Karpas-422 (cell line): ENCODE data around the gene MAP2K3. TPM values are rescaled to one million over a fixed set of nuclear protein-coding genes. Genes with fewer than 3 reads are reported as not detected.
"Not testable (repeated sequence)": the region's sequence is repeated elsewhere in the genome, so short reads cannot be mapped to it uniquely, and the experiment has no call there.

Source experiments
- DNase-seq: peaks from one replicate; pipeline ENCODE4 v3.0.0-alpha.2; 2015
- H2AFZ ChIP-seq: fragments of 200-600 bp; sonication (generic); 2 replicates; pipeline ENCODE4 v1.6.1; 2014; ENCODE audit warnings: antibody characterized with exemption, low read length, mixed read lengths
- H3K27ac ChIP-seq: fragments of 200-600 bp; sonication (generic); 2 replicates; pipeline ENCODE4 v1.5.1; 2014; ENCODE audit warnings: mild to moderate bottlenecking, low read length, moderate library complexity
- H3K27me3 ChIP-seq: fragments of 200-600 bp; sonication (generic); 2 replicates; pipeline ENCODE4 v1.6.1; 2014; ENCODE audit warnings: low read length, mixed read lengths
- H3K36me3 ChIP-seq: fragments of 200-600 bp; sonication (generic); 2 replicates; pipeline ENCODE4 v1.6.1; 2014; ENCODE audit warnings: low read length, mixed read lengths; ENCODE audit not compliant: insufficient read depth
- H3K4me1 ChIP-seq: fragments of 200-600 bp; sonication (generic); 2 replicates; pipeline ENCODE4 v1.6.1; 2014; ENCODE audit warnings: mild to moderate bottlenecking, low read length, mixed read lengths
- H3K4me2 ChIP-seq: fragments of 200-600 bp; sonication (generic); 2 replicates; pipeline ENCODE4 v1.6.1; 2014; ENCODE audit warnings: low read length, low read depth, mild to moderate bottlenecking; ENCODE audit not compliant: poor library complexity, severe bottlenecking
- H3K4me3 ChIP-seq: fragments of 200-600 bp; sonication (generic); 2 replicates; pipeline ENCODE4 v1.5.1; 2014; ENCODE audit warnings: mild to moderate bottlenecking, antibody characterized with exemption, low read length, mixed read lengths
- H3K79me2 ChIP-seq: fragments of 200-600 bp; sonication (generic); 2 replicates; pipeline ENCODE4 v1.6.1; 2014; ENCODE audit warnings: mild to moderate bottlenecking, low read length, mixed read lengths
- H3K9ac ChIP-seq: fragments of 200-600 bp; sonication (generic); 2 replicates; pipeline ENCODE4 v1.6.0; 2014; ENCODE audit warnings: low read length
- H3K9me2 ChIP-seq: fragments of 200-600 bp; sonication (generic), shearing (Covaris generic); replicated peaks from 2 replicates; pipeline ENCODE4 v1.6.0; 2014; ENCODE audit warnings: mild to moderate bottlenecking, low read length, moderate library complexity; ENCODE audit not compliant: insufficient read depth
- H3K9me3 ChIP-seq: fragments of 300-700, 200-600 bp; sonication (generic); 2 replicates; pipeline ENCODE4 v1.6.1; 2014; ENCODE audit warnings: low read length, mixed read lengths
- H4K20me1 ChIP-seq: fragments of 200-600 bp; sonication (generic); 2 replicates; pipeline ENCODE4 v1.6.1; 2014; ENCODE audit warnings: mild to moderate bottlenecking, antibody characterized with exemption, low read length, low read depth; ENCODE audit not compliant: insufficient read depth
- total RNA-seq: library from RNA; depleted of rRNA; stranded (reverse); fragments of >200 nt; shearing (Covaris generic); gene quantifications from 2 replicates; pipeline ENCODE4 v1.2.3, GENCODE V29; 2014; ENCODE audit warnings: low replicate concordance

Gene MAP2K3
- total RNA-seq, 1 experiment from 2014 or later: 49.4 TPM

DNA sequence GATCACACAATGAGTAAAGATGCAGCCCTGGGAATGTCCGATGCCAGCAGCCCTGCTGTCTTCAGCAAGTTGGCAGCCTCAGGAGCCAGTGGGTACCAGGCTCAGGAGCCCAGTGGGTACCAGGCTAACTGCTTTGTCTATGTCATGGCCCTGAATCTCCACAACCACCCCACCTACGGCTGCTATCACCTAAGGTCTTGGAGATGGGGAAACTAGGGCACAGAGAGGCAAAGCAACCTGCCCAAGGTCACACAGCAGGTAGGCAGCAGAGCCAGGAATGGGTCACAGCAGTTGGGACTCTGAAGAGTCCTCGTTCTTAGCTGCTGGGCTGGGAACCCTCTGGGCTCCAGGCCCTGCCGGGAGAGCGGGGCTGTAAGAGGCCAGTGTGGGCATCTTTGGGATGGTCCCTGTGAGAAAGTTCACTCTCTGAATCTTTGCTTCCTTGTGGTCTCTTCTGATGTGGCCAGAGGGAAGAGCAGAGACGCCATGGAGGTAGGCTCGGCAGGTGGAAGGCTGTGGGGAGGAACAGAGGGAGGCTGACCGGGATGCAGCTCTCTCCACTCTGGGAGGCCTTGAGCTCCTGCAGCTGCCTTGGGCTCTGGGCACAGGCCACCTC lies 57.5 kb downstream of the MAP2K3 start:
- H3K9me3 ChIP-seq, H3K27ac ChIP-seq, H3K36me3 ChIP-seq, H3K79me2 ChIP-seq, H3K9me2 ChIP-seq, H3K4me3 ChIP-seq, H3K4me2 ChIP-seq, H4K20me1 ChIP-seq, H3K9ac ChIP-seq, H3K27me3 ChIP-seq, H2AFZ ChIP-seq, DNase-seq: not testable (repeated sequence)
- peaks cover 43% of the 10 kb centered on the region for H3K4me1 ChIP-seq

DNA sequence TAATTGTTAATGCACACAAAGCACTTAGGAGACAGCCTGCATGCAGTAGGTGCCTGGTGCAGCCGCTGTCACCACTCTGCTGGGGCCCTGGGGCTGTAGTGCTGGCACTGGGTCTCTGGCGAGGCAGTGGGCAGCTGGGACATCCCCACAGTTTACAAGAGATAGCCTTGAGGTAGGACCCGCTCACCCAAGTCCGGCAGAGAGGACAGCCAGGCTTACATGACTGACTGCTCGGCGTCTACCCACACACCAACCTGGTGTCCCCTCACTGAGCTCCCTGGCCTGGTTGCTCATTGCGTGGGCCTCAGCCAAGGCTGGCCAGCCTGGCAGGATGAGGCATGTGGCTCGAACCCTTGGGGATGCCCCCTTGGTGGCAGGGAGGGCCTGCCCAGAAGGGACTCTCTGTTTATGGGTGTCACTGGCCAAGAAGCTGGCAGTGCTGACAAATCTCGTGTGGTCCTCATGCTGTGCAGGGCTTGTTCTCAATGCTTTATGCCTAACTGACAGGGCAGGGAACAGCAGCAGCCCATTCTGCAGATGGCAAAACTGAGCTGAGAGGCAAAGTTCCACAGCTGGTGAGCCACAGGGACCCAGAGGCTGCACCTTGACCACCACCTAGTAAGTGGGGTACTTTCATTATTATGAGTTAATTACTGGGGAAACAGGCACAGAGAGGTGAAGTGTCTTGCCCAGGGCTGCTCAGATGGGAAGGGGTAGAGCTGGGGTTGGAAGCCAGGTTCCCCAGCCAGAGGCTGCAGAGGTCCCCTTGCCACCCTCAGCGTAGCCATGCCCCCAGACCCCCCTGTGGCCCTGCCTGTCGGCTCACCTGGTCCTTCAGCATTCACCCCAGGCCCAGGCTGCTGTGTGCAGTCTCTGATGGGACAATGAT lies 58.8 kb downstream of the MAP2K3 start:
- not testable (repeated sequence) for H3K79me2 ChIP-seq, H3K4me2 ChIP-seq, H3K27ac ChIP-seq, H3K9me3 ChIP-seq, H3K36me3 ChIP-seq, H3K9me2 ChIP-seq, H3K27me3 ChIP-seq, H2AFZ ChIP-seq, DNase-seq, H4K20me1 ChIP-seq, H3K4me3 ChIP-seq
- peak overlapping the region; percentile 4; the same call in 1 of the 2 replicates for H3K9ac ChIP-seq
- H3K4me1 ChIP-seq: peaks cover 48% of the 10 kb centered on the region

DNA sequence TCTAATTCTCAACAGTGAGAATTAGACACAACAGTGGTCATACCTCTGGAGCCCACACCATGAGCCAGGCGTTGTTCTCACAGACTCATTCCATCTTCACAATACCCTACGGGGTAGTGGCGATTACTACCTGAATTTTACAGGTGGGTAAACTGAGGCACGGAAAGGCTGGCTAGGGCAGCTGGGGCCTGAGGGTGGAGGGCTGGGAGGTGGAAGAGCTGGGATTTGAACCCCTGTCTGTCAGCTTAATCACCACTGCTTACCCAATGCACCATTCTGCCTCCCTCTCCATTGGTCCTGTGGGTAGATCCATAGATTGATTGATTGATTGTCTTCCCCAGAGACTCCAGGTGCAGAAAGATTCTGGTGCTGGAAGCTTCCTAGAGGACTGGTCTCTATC lies 60.3 kb downstream of the MAP2K3 start:
- H3K9me2 ChIP-seq, H4K20me1 ChIP-seq, H3K79me2 ChIP-seq, DNase-seq, H3K9me3 ChIP-seq, H3K27me3 ChIP-seq, H3K36me3 ChIP-seq: not testable (repeated sequence)
- peaks cover 57% of the 10 kb centered on the region for H3K4me1 ChIP-seq
- peak overlapping the region; percentile 93 for H3K27ac ChIP-seq
- H3K9ac ChIP-seq: peak overlapping the region; percentile 74
- peak overlapping the region; percentile 71 for H3K4me2 ChIP-seq
- 0 out of 2 replicates have a peak overlapping the region, but pooled peaks have one; percentile 83 for H2AFZ ChIP-seq
- peak overlapping the region; percentile 52 for H3K4me3 ChIP-seq

DNA sequence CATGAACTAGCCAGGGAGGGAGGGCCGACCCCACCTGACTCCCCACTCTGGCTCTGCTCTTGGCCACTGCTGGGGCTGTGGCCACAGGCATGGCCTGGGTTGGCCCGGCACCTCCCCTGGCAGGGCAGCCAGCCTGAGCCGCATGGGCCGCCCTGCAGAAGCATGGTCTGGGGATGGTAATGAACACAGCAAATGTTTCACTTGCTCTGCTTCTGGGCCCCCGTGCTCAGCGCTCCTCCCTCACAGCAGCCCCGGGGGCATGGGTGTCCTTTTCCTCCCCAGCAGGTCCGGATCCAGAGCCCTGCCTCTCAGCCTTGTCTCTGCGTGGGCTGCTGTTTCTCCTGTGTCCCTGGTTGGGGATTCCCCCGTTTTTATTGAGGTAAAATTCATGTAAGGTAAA lies 60.7 kb downstream of the MAP2K3 start:
- Histone ChIP-seq H3K9me2 (no peaks in the 10 kb centered on the region), H4K20me1 (no peaks in the 10 kb centered on the region), H3K79me2 (no peaks in the 10 kb centered on the region), H3K27me3 (no peaks in the 10 kb centered on the region), H3K4me3 (peak overlapping the region; percentile 52), H3K4me1 (peaks cover 60% of the 10 kb centered on the region), H3K9me3 (no peaks in the 10 kb centered on the region), H3K27ac (peak overlapping the region; percentile 93), H3K9ac (peak overlapping the region; percentile 74), H3K4me2 (peak overlapping the region; percentile 71), H2AFZ (peak overlapping the region; percentile 83; the same call in 1 of the 2 replicates), H3K36me3 (no peaks in the 10 kb centered on the region)
- peak; percentile 80 for DNase-seq

DNA sequence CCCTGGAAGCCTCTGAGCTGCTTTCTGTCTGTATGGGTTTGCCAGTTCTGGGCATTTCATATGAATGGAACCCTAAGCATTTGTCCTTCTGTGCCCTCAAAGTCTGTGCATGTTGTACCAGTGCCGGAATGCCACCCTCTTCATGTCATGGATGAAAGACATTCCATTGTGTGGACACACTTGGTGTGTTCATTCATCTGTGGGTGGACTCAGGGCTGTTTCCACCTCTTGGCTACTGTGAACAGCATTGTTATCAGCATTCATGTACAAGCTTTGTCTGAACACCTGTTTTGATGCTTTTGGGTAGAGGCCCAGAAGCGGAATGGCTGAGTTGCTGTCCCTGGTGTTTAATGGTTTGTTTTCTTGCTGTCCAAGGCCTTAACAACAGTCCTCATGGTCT lies 61.6 kb downstream of the MAP2K3 start:
- H3K79me2 ChIP-seq, H3K36me3 ChIP-seq, H3K9me2 ChIP-seq, H3K9ac ChIP-seq, H2AFZ ChIP-seq, H4K20me1 ChIP-seq, H3K4me2 ChIP-seq, DNase-seq, H3K27me3 ChIP-seq, H3K27ac ChIP-seq, H3K9me3 ChIP-seq, H3K4me3 ChIP-seq: not testable (repeated sequence)
- peaks cover 59% of the 10 kb centered on the region for H3K4me1 ChIP-seq

DNA sequence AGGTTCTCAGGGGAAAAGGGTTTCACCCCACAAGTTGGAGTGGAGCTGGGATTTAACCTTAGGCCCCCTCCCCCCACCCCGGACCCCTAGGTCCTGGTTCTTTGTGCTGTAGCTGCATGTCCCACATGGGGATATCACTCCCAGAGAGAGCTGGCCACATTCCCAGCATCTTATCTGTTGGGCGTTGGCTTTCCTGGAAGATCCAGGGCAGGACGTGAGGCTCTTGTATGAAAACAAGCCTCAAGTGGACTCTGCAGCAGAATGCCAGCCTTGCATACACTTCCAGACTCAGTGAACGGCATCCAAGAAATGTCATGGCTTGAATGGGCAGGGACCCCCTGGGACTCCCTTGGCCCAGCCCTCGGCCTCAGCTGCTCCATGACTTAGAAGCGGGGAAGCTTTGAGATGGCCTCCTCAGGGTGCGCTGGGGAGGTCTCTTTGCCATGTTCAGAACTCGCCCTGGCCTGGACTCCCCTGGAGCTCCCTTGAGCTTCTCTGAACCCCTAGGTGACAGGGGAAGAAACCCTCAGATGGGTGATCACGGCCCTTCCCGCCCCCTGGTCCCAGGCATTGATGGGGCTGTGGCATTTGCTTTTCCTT lies 62.2 kb downstream of the MAP2K3 start:
- not testable (repeated sequence) for H4K20me1 ChIP-seq, H3K4me2 ChIP-seq, H3K4me3 ChIP-seq, DNase-seq, H3K27me3 ChIP-seq, H3K9ac ChIP-seq, H3K79me2 ChIP-seq, H3K36me3 ChIP-seq, H3K9me3 ChIP-seq, H3K9me2 ChIP-seq, H2AFZ ChIP-seq
- Histone ChIP-seq H3K4me1 (peaks cover 66% of the 10 kb centered on the region), H3K27ac (peak overlapping the region; percentile 53)

DNA sequence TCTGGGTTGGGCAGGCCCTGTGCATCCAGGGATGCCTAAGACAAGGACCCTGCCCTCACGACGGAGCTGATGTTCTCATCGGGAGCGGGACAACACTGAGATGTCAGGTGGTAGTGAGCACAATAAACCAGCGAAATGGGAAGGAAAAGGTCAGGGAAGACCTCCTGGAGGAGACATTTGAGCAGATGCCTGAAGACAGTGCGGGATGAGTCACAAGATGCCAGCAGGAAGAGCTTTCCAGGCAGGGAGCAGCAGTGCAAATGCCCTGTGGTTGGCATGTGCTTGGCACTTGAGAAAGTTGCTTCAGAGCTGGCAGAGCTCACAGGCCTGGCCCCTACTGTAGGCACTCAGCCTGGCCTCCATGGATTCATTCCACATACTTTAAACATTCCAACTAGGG lies 63.1 kb downstream of the MAP2K3 start:
- not testable (repeated sequence) for DNase-seq, H3K4me2 ChIP-seq, H3K4me3 ChIP-seq, H3K9me3 ChIP-seq, H2AFZ ChIP-seq, H3K9me2 ChIP-seq, H3K9ac ChIP-seq, H3K27me3 ChIP-seq, H3K79me2 ChIP-seq, H3K36me3 ChIP-seq, H4K20me1 ChIP-seq
- Histone ChIP-seq H3K27ac (peak overlapping the region; percentile 60; the same call in 1 of the 2 replicates), H3K4me1 (peaks cover 71% of the 10 kb centered on the region)
